ENCODE measurements around the gene EPHA5. TPM values are rescaled to one million over a fixed set of nuclear protein-coding genes. Genes with fewer than 3 reads are reported as not detected.

Gene EPHA5
- polyA plus RNA-seq, 3 donors = 0.24 to 0.79 (median 0.40) TPM

- no peak for DNase-seq (ENCODE audit: extremely low read depth in 1 of 11, low read depth in 9 of 11, low spot score in 4 of 11)
Measured at GRCh38 chr4:65401083-65401482, 269.2 kb downstream of the EPHA5 start.

GRCh38 chr4:65399084-65399483 is 271.2 kb downstream of the EPHA5 start:
- DNase-seq (ENCODE audit: extremely low read depth in 1 of 11, low read depth in 9 of 11, low spot score in 4 of 11) = no peak

GRCh38 chr4:65393078-65393477 is 277.2 kb downstream of the EPHA5 start:
- DNase-seq (ENCODE audit: extremely low read depth in 1 of 11, low read depth in 9 of 11, low spot score in 4 of 11) = no peak

- DNase-seq (ENCODE audit: extremely low read depth in 1 of 11, low read depth in 9 of 11, low spot score in 4 of 11) = no peak
Measured at GRCh38 chr4:65392488-65392887, 277.8 kb downstream of the EPHA5 start.

- DNase-seq (ENCODE audit: extremely low read depth in 1 of 11, low read depth in 9 of 11, low spot score in 4 of 11) = no peak
Measured at GRCh38 chr4:65391814-65392213, 278.5 kb downstream of the EPHA5 start.

GRCh38 chr4:65391382-65391781 is 278.9 kb downstream of the EPHA5 start:
- no peak for DNase-seq (ENCODE audit: extremely low read depth in 1 of 11, low read depth in 9 of 11, low spot score in 4 of 11)

GRCh38 chr4:65386927-65387326 is 283.4 kb downstream of the EPHA5 start:
- no peak for DNase-seq (ENCODE audit: extremely low read depth in 1 of 11, low read depth in 9 of 11, low spot score in 4 of 11)

GRCh38 chr4:65383589-65384305 is 286.5 kb downstream of the EPHA5 start:
- DNase-seq (ENCODE audit: extremely low read depth in 1 of 11, low read depth in 9 of 11, low spot score in 4 of 11) = no peak

- DNase-seq (ENCODE audit: extremely low read depth in 1 of 11, low read depth in 9 of 11, low spot score in 4 of 11) = no peak
Measured at GRCh38 chr4:65381648-65382047, 288.6 kb downstream of the EPHA5 start.

GRCh38 chr4:65370709-65371108 is 299.6 kb downstream of the EPHA5 start:
- no peak for DNase-seq (ENCODE audit: extremely low read depth in 1 of 11, low read depth in 9 of 11, low spot score in 4 of 11)

GRCh38 chr4:65367306-65367705 is 303.0 kb downstream of the EPHA5 start:
- DNase-seq (ENCODE audit: extremely low read depth in 1 of 11, low read depth in 9 of 11, low spot score in 4 of 11) = no peak

GRCh38 chr4:65358914-65359313 is 311.4 kb downstream of the EPHA5 start:
- no peak for DNase-seq (ENCODE audit: extremely low read depth in 1 of 11, low read depth in 9 of 11, low spot score in 4 of 11)

GRCh38 chr4:65353098-65353497 is 317.2 kb downstream of the EPHA5 start:
- DNase-seq (ENCODE audit: extremely low read depth in 1 of 11, low read depth in 9 of 11, low spot score in 4 of 11) = no peak

- no peak for DNase-seq (ENCODE audit: extremely low read depth in 1 of 11, low read depth in 9 of 11, low spot score in 4 of 11)
Measured at GRCh38 chr4:65344278-65344825, 325.9 kb downstream of the EPHA5 start.

GRCh38 chr4:65343342-65343741 is 326.9 kb downstream of the EPHA5 start:
- DNase-seq (ENCODE audit: extremely low read depth in 1 of 11, low read depth in 9 of 11, low spot score in 4 of 11) = no peak

- DNase-seq (ENCODE audit: extremely low read depth in 1 of 11, low read depth in 9 of 11, low spot score in 4 of 11) = no peak
Measured at GRCh38 chr4:65341557-65341956, 328.7 kb downstream of the EPHA5 start.

GRCh38 chr4:65340382-65341109 is 329.7 kb downstream of the EPHA5 start:
- no peak for DNase-seq (ENCODE audit: extremely low read depth in 1 of 11, low read depth in 9 of 11, low spot score in 4 of 11)

- no peak for DNase-seq (ENCODE audit: extremely low read depth in 1 of 11, low read depth in 9 of 11, low spot score in 4 of 11)
Measured at GRCh38 chr4:65337371-65337770, 332.9 kb downstream of the EPHA5 start.

- DNase-seq (ENCODE audit: extremely low read depth in 1 of 11, low read depth in 9 of 11, low spot score in 4 of 11) = no peak
Measured at GRCh38 chr4:65336465-65336864, 333.8 kb downstream of the EPHA5 start.

- DNase-seq (ENCODE audit: extremely low read depth in 1 of 11, low read depth in 9 of 11, low spot score in 4 of 11) = no peak
Measured at GRCh38 chr4:65316534-65316933, 353.8 kb downstream of the EPHA5 start.

Measured in renal cortex interstitium (tissue), 11 donors.